Activated CD4-positive, alpha-beta T cell treated with anti-CD3 and anti-CD28 coated beads, Interleukin-2, amount 10 ng/mL, durations not matched to agents 7 days and 5 days (primary cell): ENCODE measurements around the gene BCOR. TPM values are rescaled to one million over a fixed set of nuclear protein-coding genes. Genes with fewer than 3 reads are reported as not detected.

ENCODE experiments used
- CTCF ChIA-PET: fragments of 350-600 bp; sonication (Branson Sonifier 250); formaldehyde crosslinking; loops from one replicate; lab custom pipeline; 2021; ENCODE audit warnings: antibody characterized with exemption; lab: Charles Lee
- POLR2A ChIA-PET: fragments of 350-600 bp; sonication (Branson Sonifier 250); formaldehyde crosslinking; loops from one replicate; lab custom pipeline; 2021; ENCODE audit warnings: antibody characterized with exemption; lab: Charles Lee
- DNase-seq: peaks from one replicate; pipeline ENCODE4 v3.0.0-alpha.2; 2020
- H3K27ac Mint-ChIP-seq: one replicate; pipeline ENCODE4 v1.8.0; 2021; ENCODE audit warnings: mild to moderate bottlenecking, moderate library complexity, mixed read lengths
- H3K27me3 Mint-ChIP-seq: one replicate; pipeline ENCODE4 v1.8.0; 2021; ENCODE audit warnings: mixed read lengths
- H3K36me3 Mint-ChIP-seq: one replicate; pipeline ENCODE4 v1.8.0; 2021; ENCODE audit warnings: low read depth, mixed read lengths
- H3K4me1 Mint-ChIP-seq: one replicate; pipeline ENCODE4 v1.8.0; 2021; ENCODE audit warnings: mixed read lengths
- H3K4me3 Mint-ChIP-seq: one replicate; pipeline ENCODE4 v1.8.0; 2021; ENCODE audit warnings: mild to moderate bottlenecking, moderate library complexity, mixed read lengths
- H3K9me3 Mint-ChIP-seq: one replicate; pipeline ENCODE4 v1.8.0; 2021; ENCODE audit warnings: mixed read lengths
- total RNA-seq, 2 experiments: library from RNA; stranded (reverse); gene quantifications; one replicate each; pipeline ENCODE4 v1.2.3, GENCODE V29; 2021

BCOR gene
- total RNA-seq, 2 experiments from 2014 or later = 53.1 to 54.9 TPM

GRCh38 chrX:40074080-40074958, 23.4 kb downstream of the BCOR start:
- CTCF ChIA-PET = no interaction called here
- Mint-ChIP-seq H3K27me3 (no peaks in the 10 kb centered on the region), H3K27ac (no peak overlapping the region), H3K9me3 (no peaks in the 10 kb centered on the region), H3K36me3 (peaks cover 51% of the 10 kb centered on the region), H3K4me1 (peaks cover 22% of the 10 kb centered on the region), H3K4me3 (no peak overlapping the region)
- no peak for DNase-seq
- POLR2A ChIA-PET = no interaction called here

- CTCF ChIA-PET = no interaction called here
- H3K36me3 Mint-ChIP-seq = peaks cover 58% of the 10 kb centered on the region
Measured at GRCh38 chrX:40073439-40074054, 24.2 kb downstream of the BCOR start.

DNA sequence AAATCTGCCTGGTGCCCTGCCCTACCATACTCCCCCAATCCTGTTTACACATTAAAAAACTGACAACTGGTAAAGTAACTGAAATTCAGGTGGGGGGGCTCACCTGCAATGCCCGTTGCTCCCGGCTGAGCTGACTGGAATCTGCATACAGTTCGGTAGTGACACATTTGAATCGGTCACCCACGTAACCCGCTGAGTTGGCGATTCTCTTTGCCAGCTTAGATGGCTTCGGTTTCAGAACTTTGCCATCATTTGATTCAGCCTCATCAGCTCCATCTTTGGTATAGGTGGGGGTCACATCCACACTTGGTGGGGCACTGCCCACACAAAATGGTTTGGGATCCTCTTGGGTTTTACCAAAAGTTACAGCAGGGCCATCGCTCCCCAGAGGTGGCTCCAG, 25.5 kb downstream of the BCOR start:
- Mint-ChIP-seq H3K9me3 (no peaks in the 10 kb centered on the region), H3K27me3 (no peaks in the 10 kb centered on the region), H3K4me1 (peaks cover 39% of the 10 kb centered on the region), H3K36me3 (peaks cover 68% of the 10 kb centered on the region), H3K4me3 (no peak overlapping the region), H3K27ac (peak overlapping the region; percentile 19)
- POLR2A ChIA-PET = no interaction called here
- DNase-seq = no peak
- CTCF ChIA-PET = no interaction called here

More at GRCh38 chrX:40073439-40074054, 24.2 kb downstream of the BCOR start:
- DNase-seq = no peak
- no peak overlapping the region for H3K4me3 Mint-ChIP-seq
- POLR2A ChIA-PET = no interaction called here
- no peaks in the 10 kb centered on the region for H3K9me3 Mint-ChIP-seq
- peaks cover 26% of the 10 kb centered on the region for H3K4me1 Mint-ChIP-seq
- H3K27me3 Mint-ChIP-seq = no peaks in the 10 kb centered on the region
- H3K27ac Mint-ChIP-seq = no peak overlapping the region

DNA sequence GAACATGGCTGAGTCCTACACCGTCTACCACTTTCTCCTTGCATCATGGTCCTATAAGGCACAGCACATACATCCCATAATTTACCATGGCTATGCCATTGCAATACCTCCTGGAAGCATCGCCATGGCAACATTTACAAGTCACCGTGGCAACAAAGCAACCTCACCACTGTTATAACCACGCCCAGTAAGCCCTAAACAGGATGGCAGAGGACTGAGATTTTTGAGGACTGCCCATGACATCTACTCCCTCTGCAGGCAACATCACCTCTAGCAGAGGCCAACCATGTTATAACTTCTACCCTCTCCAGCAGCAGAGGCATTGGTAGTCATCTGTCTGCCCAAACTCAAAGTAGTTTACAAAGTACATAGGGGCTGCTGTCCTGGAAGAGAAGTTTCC, 29.7 kb downstream of the BCOR start:
- Mint-ChIP-seq H3K4me3 (no peak overlapping the region), H3K27me3 (no peaks in the 10 kb centered on the region), H3K9me3 (no peaks in the 10 kb centered on the region), H3K27ac (peak overlapping the region; percentile 76), H3K4me1 (peaks cover 76% of the 10 kb centered on the region), H3K36me3 (peaks cover 77% of the 10 kb centered on the region)
- DNase-seq = peak; percentile 54
- ChIA-PET CTCF (no interaction called here), POLR2A (no interaction called here)

- no peaks in the 10 kb centered on the region for H3K9me3 Mint-ChIP-seq
- no peaks in the 10 kb centered on the region for H3K27me3 Mint-ChIP-seq
- no peak for DNase-seq
- H3K27ac Mint-ChIP-seq = peak overlapping the region; percentile 19
- peaks cover 80% of the 10 kb centered on the region for H3K4me1 Mint-ChIP-seq
- H3K4me3 Mint-ChIP-seq = no peak overlapping the region
- peaks cover 71% of the 10 kb centered on the region for H3K36me3 Mint-ChIP-seq
- CTCF ChIA-PET = interaction anchor here (0.5 kb wide), 1 partner anchor 208 kb away, joined by 3 read pairs; no protein-coding TSS in a partner anchor
- POLR2A ChIA-PET = no interaction called here
Measured at GRCh38 chrX:40066700-40067099, 31.1 kb downstream of the BCOR start.

- H3K4me1 Mint-ChIP-seq = peaks cover 79% of the 10 kb centered on the region
- H3K9me3 Mint-ChIP-seq = no peaks in the 10 kb centered on the region
- peaks cover 64% of the 10 kb centered on the region for H3K36me3 Mint-ChIP-seq
- peak; percentile 27 for DNase-seq
- peak overlapping the region; percentile 57 for H3K4me3 Mint-ChIP-seq
- CTCF ChIA-PET = no interaction called here
- POLR2A ChIA-PET = interaction anchor here (0.6 to 0.7 kb wide), 2 partner anchors 52 to 81 kb away, joined by 3 to 6 read pairs; no protein-coding TSS in a partner anchor
- peak overlapping the region; percentile 86 for H3K27ac Mint-ChIP-seq
- no peaks in the 10 kb centered on the region for H3K27me3 Mint-ChIP-seq
Measured at GRCh38 chrX:40065296-40066046, 32.3 kb downstream of the BCOR start.

- no peaks in the 10 kb centered on the region for H3K27me3 Mint-ChIP-seq
- H3K27ac Mint-ChIP-seq = no peak overlapping the region
- peaks cover 73% of the 10 kb centered on the region for H3K4me1 Mint-ChIP-seq
- H3K36me3 Mint-ChIP-seq = peaks cover 57% of the 10 kb centered on the region
- no peaks in the 10 kb centered on the region for H3K9me3 Mint-ChIP-seq
- CTCF ChIA-PET = no interaction called here
- no peak overlapping the region for H3K4me3 Mint-ChIP-seq
- POLR2A ChIA-PET = no interaction called here
- no peak for DNase-seq
Measured at GRCh38 chrX:40064055-40064597, 33.6 kb downstream of the BCOR start.

DNA sequence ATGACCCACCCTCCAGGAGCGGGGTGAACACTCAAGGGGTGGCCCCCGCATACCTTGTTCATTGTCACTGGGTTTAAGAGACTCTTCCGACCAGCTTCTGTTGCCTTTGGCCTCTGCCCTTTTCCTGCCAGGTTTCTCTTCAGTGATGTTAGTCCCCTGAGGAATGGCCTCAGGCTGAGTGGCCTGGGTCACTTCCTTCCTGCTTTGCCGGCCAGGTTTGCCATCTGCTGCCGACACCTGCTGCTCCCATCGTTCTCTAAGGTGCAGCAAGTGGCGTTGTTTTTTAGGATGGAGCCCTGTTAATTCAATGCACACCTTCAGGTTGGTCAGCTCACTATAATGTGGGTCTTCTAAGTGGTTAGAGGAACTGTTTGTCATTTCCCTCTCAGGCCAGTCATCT, 34.2 kb downstream of the BCOR start:
- H3K36me3 Mint-ChIP-seq = peaks cover 55% of the 10 kb centered on the region
- no peaks in the 10 kb centered on the region for H3K9me3 Mint-ChIP-seq
- POLR2A ChIA-PET = no interaction called here
- no peak overlapping the region for H3K4me3 Mint-ChIP-seq
- H3K27ac Mint-ChIP-seq = no peak overlapping the region
- H3K27me3 Mint-ChIP-seq = no peaks in the 10 kb centered on the region
- CTCF ChIA-PET = no interaction called here
- H3K4me1 Mint-ChIP-seq = peaks cover 67% of the 10 kb centered on the region
- DNase-seq = no peak

- ChIA-PET POLR2A (no interaction called here), CTCF (interaction anchor here (0.6 kb wide), 1 partner anchor 11 kb away, joined by 3 read pairs; no protein-coding TSS in a partner anchor)
- no peak for DNase-seq
- H3K4me3 Mint-ChIP-seq = no peak overlapping the region
- peaks cover 59% of the 10 kb centered on the region for H3K4me1 Mint-ChIP-seq
- no peak overlapping the region for H3K27ac Mint-ChIP-seq
- H3K27me3 Mint-ChIP-seq = no peaks in the 10 kb centered on the region
- no peaks in the 10 kb centered on the region for H3K9me3 Mint-ChIP-seq
- H3K36me3 Mint-ChIP-seq = peaks cover 52% of the 10 kb centered on the region
Measured at GRCh38 chrX:40062525-40063155, 35.1 kb downstream of the BCOR start.

GRCh38 chrX:40061871-40062524, 35.8 kb downstream of the BCOR start:
- Mint-ChIP-seq H3K4me3 (peak overlapping the region; percentile 32), H3K27me3 (no peaks in the 10 kb centered on the region), H3K36me3 (peaks cover 54% of the 10 kb centered on the region), H3K9me3 (no peaks in the 10 kb centered on the region), H3K4me1 (peaks cover 52% of the 10 kb centered on the region), H3K27ac (peak overlapping the region; percentile 82)
- ChIA-PET POLR2A (no interaction called here), CTCF (interaction anchor here (1.2 kb wide), 1 partner anchor 251 kb away, joined by 3 read pairs; no protein-coding TSS in a partner anchor)
- DNase-seq = peak; percentile 35

DNA sequence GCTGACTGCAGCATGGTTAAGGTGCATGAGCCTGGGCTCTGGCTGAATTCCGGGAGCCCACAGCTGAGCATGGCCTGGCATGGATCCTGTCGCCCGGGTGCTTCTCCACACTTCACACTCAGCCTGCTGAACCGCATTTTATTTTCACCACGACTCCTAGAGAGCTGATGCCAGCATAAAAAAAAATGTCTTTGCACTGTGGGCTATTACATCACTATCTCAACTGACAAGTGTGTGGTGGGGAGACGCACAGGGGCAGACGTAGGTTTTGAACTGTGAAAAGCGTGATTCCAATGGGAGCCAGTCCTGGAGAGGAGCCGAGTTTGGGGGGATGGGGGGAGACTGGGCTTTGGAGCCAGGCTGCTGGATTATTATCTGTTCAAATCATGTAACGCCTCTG, 36.8 kb downstream of the BCOR start:
- H3K4me1 Mint-ChIP-seq = peaks cover 42% of the 10 kb centered on the region
- H3K27me3 Mint-ChIP-seq = no peaks in the 10 kb centered on the region
- no peak overlapping the region for H3K27ac Mint-ChIP-seq
- H3K36me3 Mint-ChIP-seq = peaks cover 56% of the 10 kb centered on the region
- DNase-seq = no peak
- no peak overlapping the region for H3K4me3 Mint-ChIP-seq
- no peaks in the 10 kb centered on the region for H3K9me3 Mint-ChIP-seq
- POLR2A ChIA-PET = no interaction called here
- CTCF ChIA-PET = interaction anchor here (1.0 to 1.2 kb wide), 2 partner anchors 8 to 250 kb away, joined by 3 read pairs; no protein-coding TSS in a partner anchor
